GM19351 (cell line): ENCODE data around the gene CASP14.
"Not testable (repeated sequence)": the region's sequence is repeated elsewhere in the genome, so short reads cannot be mapped to it uniquely, and the experiment has no call there.

Experiments used
- ATAC-seq: cut with Tn5 transposase; IDR thresholded peaks from one replicate; pipeline ENCODE4 v1.9.1; 2021; ENCODE audit warnings: mild to moderate bottlenecking, moderate library complexity; ENCODE audit not compliant: unreplicated experiment

CASP14 gene

GRCh38 chr19:15070386-15070785 is 21.1 kb downstream of the CASP14 start:
- not testable (repeated sequence) for ATAC-seq

- ATAC-seq, result no peak
Observed at GRCh38 chr19:15072930-15073647, 23.8 kb downstream of the CASP14 start.

- ATAC-seq, result no peak
Observed at GRCh38 chr19:15074371-15074770, 25.1 kb downstream of the CASP14 start.

- no peak for ATAC-seq
Observed at GRCh38 chr19:15075806-15076205, 26.5 kb downstream of the CASP14 start.

- ATAC-seq, result not testable (repeated sequence)
Observed at GRCh38 chr19:15080002-15080401, 30.7 kb downstream of the CASP14 start.

GRCh38 chr19:15081911-15082310 is 32.6 kb downstream of the CASP14 start, which contains the start of gene OR1I1:
Gene OR1I1, plus strand, starts transcription at chr19:15082211. Its CDS starts 4,855 bp downstream, at chr19:15087066.
- ATAC-seq, result no peak

GRCh38 chr19:15087182-15087581 is 37.9 kb downstream of the CASP14 start:
- ATAC-seq, result no peak

GRCh38 chr19:15091918-15092753 is 42.9 kb downstream of the CASP14 start:
- no peak for ATAC-seq

GRCh38 chr19:15093001-15093400 is 43.7 kb downstream of the CASP14 start:
- no peak for ATAC-seq

- no peak for ATAC-seq
Observed at GRCh38 chr19:15096223-15096622, 46.9 kb downstream of the CASP14 start.

GRCh38 chr19:15097980-15098379 is 48.7 kb downstream of the CASP14 start:
- not testable (repeated sequence) for ATAC-seq

GRCh38 chr19:15098460-15098859 is 49.2 kb downstream of the CASP14 start:
- no peak for ATAC-seq

GRCh38 chr19:15099017-15099582 is 49.8 kb downstream of the CASP14 start:
- no peak for ATAC-seq

GRCh38 chr19:15101479-15102082 is 52.3 kb downstream of the CASP14 start:
- ATAC-seq, result no peak

GRCh38 chr19:15104003-15104402 is 54.7 kb downstream of the CASP14 start:
- no peak for ATAC-seq

GRCh38 chr19:15104411-15104810 is 55.1 kb downstream of the CASP14 start:
- no peak for ATAC-seq

- no peak for ATAC-seq
Observed at GRCh38 chr19:15105044-15105443, 55.8 kb downstream of the CASP14 start.

GRCh38 chr19:15107061-15108010 is 58.1 kb downstream of the CASP14 start, which contains the start of gene SYDE1:
Gene SYDE1, plus strand, starts transcription at chr19:15107401. Its CDS starts 33 bp downstream, at chr19:15107434.
- no peak for ATAC-seq
